ENCODE results near the gene CDK5RAP1.
"Not testable (repeated sequence)": the region's sequence is repeated elsewhere in the genome, so short reads cannot be mapped to it uniquely, and the experiment has no call there.

The CDK5RAP1 gene

GRCh38 chr20:33418033-33418432, 16.7 kb upstream of the CDK5RAP1 start:
- DNase-seq: no peak

GRCh38 chr20:33415948-33416347, 14.6 kb upstream of the CDK5RAP1 start:
- peak; percentile 39 for DNase-seq

GRCh38 chr20:33412484-33412838, 11.1 kb upstream of the CDK5RAP1 start:
- no peak for DNase-seq

- no peak for DNase-seq
Measured at GRCh38 chr20:33411711-33412483, 10.6 kb upstream of the CDK5RAP1 start.

GRCh38 chr20:33411242-33411641, 9.9 kb upstream of the CDK5RAP1 start:
- DNase-seq: no peak

GRCh38 chr20:33410081-33410742, 8.9 kb upstream of the CDK5RAP1 start:
- DNase-seq: no peak

- DNase-seq: no peak
Measured at GRCh38 chr20:33408716-33409654, 7.7 kb upstream of the CDK5RAP1 start.

GRCh38 chr20:33408313-33408712, 7.0 kb upstream of the CDK5RAP1 start:
- DNase-seq: no peak

- no peak for DNase-seq
Measured at GRCh38 chr20:33407796-33408195, 6.5 kb upstream of the CDK5RAP1 start.

GRCh38 chr20:33407251-33407650, 5.9 kb upstream of the CDK5RAP1 start:
- peak; percentile 17 for DNase-seq

GRCh38 chr20:33404281-33404680, 3.0 kb upstream of the CDK5RAP1 start:
- DNase-seq: no peak

GRCh38 chr20:33401921-33402369, 626 bp upstream of the CDK5RAP1 start:
- DNase-seq: peak; percentile 22

- peak; percentile 10 for DNase-seq
Measured at GRCh38 chr20:33400812-33401183, 521 bp downstream of the CDK5RAP1 start.

GRCh38 chr20:33399924-33400323, 1.4 kb downstream of the CDK5RAP1 start:
- DNase-seq: no peak

GRCh38 chr20:33394718-33395117, 6.6 kb downstream of the CDK5RAP1 start:
- no peak for DNase-seq

GRCh38 chr20:33393609-33394008, 7.7 kb downstream of the CDK5RAP1 start:
- DNase-seq: no peak

GRCh38 chr20:33391722-33392415, 9.4 kb downstream of the CDK5RAP1 start:
- DNase-seq: peak; percentile 53

GRCh38 chr20:33389326-33389725, 12.0 kb downstream of the CDK5RAP1 start:
- DNase-seq: not testable (repeated sequence)

GRCh38 chr20:33388268-33388667, 13.1 kb downstream of the CDK5RAP1 start:
- DNase-seq: no peak

GRCh38 chr20:33387177-33387576, 14.1 kb downstream of the CDK5RAP1 start:
- peak; percentile 71 for DNase-seq

- DNase-seq: no peak
Measured at GRCh38 chr20:33386673-33387072, 14.6 kb downstream of the CDK5RAP1 start.

GRCh38 chr20:33377366-33377765, 24.0 kb downstream of the CDK5RAP1 start:
- no peak for DNase-seq

Data from EL (cell line).